ENCODE results near the gene ASF1A. TPM values are rescaled to one million over a fixed set of nuclear protein-coding genes. Genes with fewer than 3 reads are reported as not detected.

Gene ASF1A
- total and polyA plus RNA-seq, 9 of the 15 experiments (the other 6 are each of a cell fraction or from before 2014, with no cell fraction given) = 31.5 to 45.3 (median 34.8) TPM

- no peaks in the 10 kb centered on the region; the same call in 2 of the 3 replicates for H3K36me3 ChIP-seq (ENCODE audit: control insufficient read depth, insufficient read depth, low read length)
- no peak for FAIRE-seq
- ChIA-PET POLR2A (interaction anchor here (0.9 to 3.9 kb wide), 3 partner anchors 8 to 225 kb away, joined by 3 to 13 read pairs (median 4); no protein-coding TSS in a partner anchor), CTCF (ENCODE audit: low intra/inter-chr PET ratio) (no interaction called here)
- no peak overlapping the region for H3K4me3 ChIP-seq
- no peaks in the 10 kb centered on the region for H3K4me1 ChIP-seq (replicated peaks in 1 of 2; ENCODE audit: control insufficient read depth in 2 of 2, insufficient read depth in 2 of 2, low read length in 2 of 2)
- no peak for ATAC-seq
- no peaks in the 10 kb centered on the region for H3K27me3 ChIP-seq (ENCODE audit: control insufficient read depth in 2 of 2, insufficient read depth in 2 of 2, low read length in 2 of 2)
- intact Hi-C loops (cut with micrococcal nuclease) = no loop called here
- no peak for TF ChIP-seq ZBTB7A (IDR thresholded peaks at IDR 0.05; ENCODE audit: borderline replicate concordance, control insufficient read depth, low read depth, low read length)
- no peak for TF ChIP-seq ZNF212 (CRISPR knock-in tag; IDR thresholded peaks at IDR 0.05)
- TF ChIP-seq CEBPB (tag; IDR thresholded peaks at IDR 0.05) = no peak
- TF ChIP-seq TFAM (CRISPR knock-in tag; conservative IDR thresholded peaks at IDR 0.05) = no peak
- no peak for TF ChIP-seq GTF2B (IDR thresholded peaks at IDR 0.05; ENCODE audit: extremely low read depth, insufficient read length)
- no peak for TF ChIP-seq HDAC2 (IDR thresholded peaks at IDR 0.05)
- TF ChIP-seq GTF3C2 (IDR thresholded peaks at IDR 0.05; ENCODE audit: borderline replicate concordance, extremely low read depth, insufficient read length) = no peak
- TF ChIP-seq NR0B1 (IDR thresholded peaks at IDR 0.05; ENCODE audit: partially characterized antibody) = no peak
- no peak for TF ChIP-seq DDX20 (tag; IDR thresholded peaks at IDR 0.05; ENCODE audit: low read depth)
- TF ChIP-seq FIP1L1 (IDR thresholded peaks at IDR 0.05; ENCODE audit: low read depth, low read length, poor library complexity, severe bottlenecking) = no peak
- no peak for TF ChIP-seq TCF7L2 (IDR thresholded peaks at IDR 0.05; ENCODE audit: low read depth, low read length)
- TF ChIP-seq TEAD1 (CRISPR knock-in tag; IDR thresholded peaks at IDR 0.05) = no peak
- no peak for TF ChIP-seq RAD51 (IDR thresholded peaks at IDR 0.05; ENCODE audit: borderline replicate concordance, low read depth)
- 74% methylated on average over 2 of the region's 2 CpGs for WGBS (ENCODE audit: insufficient coverage, low coverage, missing lambda C conversion rate)
- no peaks in the 10 kb centered on the region for H3K9me3 ChIP-seq (replicated peaks; ENCODE audit: control insufficient read depth, insufficient read depth, low read depth, low read length)
- H4K20me1 ChIP-seq (replicated peaks; ENCODE audit: control insufficient read depth, insufficient read depth, low read length) = no peaks in the 10 kb centered on the region
- H3K79me2 ChIP-seq (ENCODE audit: control insufficient read depth, insufficient read depth, low read length) = 0 out of 3 replicates have a peak, but pooled peaks cover 5% of the 10 kb centered on the region
- H3K9me1 ChIP-seq (ENCODE audit: control insufficient read depth, insufficient read depth, low read length) = peaks cover 3% of the 10 kb centered on the region
- no TSS peak for BruUV-seq (replicated peaks)
- H3K4me2 ChIP-seq (ENCODE audit: insufficient read depth, low read length) = no peak overlapping the region
- in situ Hi-C loops (cut with MboI) = no loop called here
- H2AFZ ChIP-seq (ENCODE audit: low read depth, low read length) = no peak overlapping the region
- H3K27ac ChIP-seq (ENCODE audit: extremely low read depth, low read depth, low read length) = no peak overlapping the region
- no peak for DNase-seq (ENCODE audit: extremely low read depth in 1 of 4, low spot score in 3 of 4)
- no peak overlapping the region for H3K9ac ChIP-seq (ENCODE audit: insufficient read depth in 1 of 2, low read depth in 2 of 2, low read length in 2 of 2)
These were observed 20.7 kb upstream of the ASF1A start for GRCh38 chr6:118873239-118873638.
